GM23248 (cell line): ENCODE measurements around the gene WLS. TPM values are rescaled to one million over a fixed set of nuclear protein-coding genes. Genes with fewer than 3 reads are reported as not detected.

Experiments used
- DNase-seq: peaks from one replicate; pipeline ENCODE4 v3.0.0-alpha.2; 2015
- H2AFZ ChIP-seq: fragments of 200-600 bp; sonication (generic); 2 replicates; pipeline ENCODE4 v1.6.1; 2016; ENCODE audit warnings: antibody characterized with exemption
- H3F3A ChIP-seq: fragments of 200-600 bp; sonication (generic); 2 replicates; pipeline ENCODE4 v1.6.1; 2016; ENCODE audit warnings: mild to moderate bottlenecking, antibody characterized with exemption, mixed run types; ENCODE audit not compliant: insufficient read depth
- H3K27ac ChIP-seq: fragments of 200-600 bp; sonication (generic); 2 replicates; pipeline ENCODE4 v1.5.1; 2016; ENCODE audit warnings: mild to moderate bottlenecking
- H3K27me3 ChIP-seq: fragments of 200-600 bp; sonication (generic); replicated peaks from 2 replicates; pipeline ENCODE4 v1.6.1; 2016; ENCODE audit warnings: mild to moderate bottlenecking; ENCODE audit not compliant: insufficient read depth
- H3K36me3 ChIP-seq: fragments of 200-600 bp; sonication (generic); 2 replicates; pipeline ENCODE4 v1.6.1; 2016; ENCODE audit warnings: low read depth, mild to moderate bottlenecking
- H3K4me1 ChIP-seq: fragments of 200-600 bp; sonication (generic); 2 replicates; pipeline ENCODE4 v1.6.1; 2016; ENCODE audit warnings: mild to moderate bottlenecking; ENCODE audit not compliant: insufficient read depth
- H3K4me2 ChIP-seq: fragments of 200-600 bp; sonication (generic); one replicate; pipeline ENCODE4 v1.6.1; 2016; ENCODE audit warnings: mild to moderate bottlenecking; ENCODE audit not compliant: unreplicated experiment
- H3K4me3 ChIP-seq: fragments of 200-600 bp; sonication (generic); 2 replicates; pipeline ENCODE4 v1.5.1; 2016; ENCODE audit warnings: mild to moderate bottlenecking
- H3K79me2 ChIP-seq: fragments of 200-600 bp; sonication (generic); 2 replicates; pipeline ENCODE4 v1.6.1; 2016; ENCODE audit warnings: mild to moderate bottlenecking; ENCODE audit not compliant: insufficient read depth
- H3K9ac ChIP-seq: fragments of 200-600 bp; sonication (generic); 2 replicates; pipeline ENCODE4 v1.6.1; 2016; ENCODE audit warnings: mild to moderate bottlenecking
- H3K9me2 ChIP-seq: fragments of 200-600 bp; sonication (generic); 2 replicates; pipeline ENCODE4 v1.6.1; 2016; ENCODE audit warnings: mixed run types, mild to moderate bottlenecking, moderate library complexity; ENCODE audit not compliant: insufficient read depth
- H3K9me3 ChIP-seq: fragments of 200-600 bp; sonication (generic); one replicate; pipeline ENCODE4 v1.6.1; 2017; ENCODE audit warnings: low read depth
- H4K20me1 ChIP-seq: fragments of 200-600 bp; sonication (generic); 2 replicates; pipeline ENCODE4 v1.6.0; 2016; ENCODE audit not compliant: insufficient read depth
- EZH2 ChIP-seq: fragments of 200-600 bp; sonication (generic); IDR thresholded peaks from 2 replicates; pipeline ENCODE4 v1.6.1; 2018; ENCODE audit warnings: antibody characterized with exemption, mild to moderate bottlenecking; ENCODE audit not compliant: insufficient read depth, poor library complexity, severe bottlenecking
- EZH2phosphoT487 ChIP-seq: fragments of 200-600 bp; sonication (generic); IDR thresholded peaks from 2 replicates; pipeline ENCODE4 v1.6.1; 2018; ENCODE audit warnings: antibody characterized with exemption, moderate library complexity, mild to moderate bottlenecking, low read depth; ENCODE audit not compliant: insufficient read depth
- WGBS, 2 experiments: methylation state at CpG; one replicate each; pipeline ENCODE4 v1.1.6; 2015 to 2017; ENCODE audit warnings: low lambda C conversion rate in 2 of 2, low coverage in 1 of 2; ENCODE audit errors: missing lambda C conversion rate in 2 of 2; 5-methylcytosine and 5-hydroxymethylcytosine counted together
- in situ Hi-C: fragments of 300-500 bp; cut with MboI; formaldehyde crosslinking; loops from 2 replicates; pipeline ENCODE4 v1.15.0; 2020
- polyA plus RNA-seq: library from polyadenylated mRNA; unstranded; fragments of >200 nt; fragmentation: Nextera tagmentation; extraction: Ambion mirVana; gene quantifications from 2 replicates; pipeline ENCODE4 v1.2.1, GENCODE V29; 2016
- total RNA-seq: library from RNA; depleted of rRNA; stranded (reverse); fragments of >200 nt; shearing (Covaris generic); gene quantifications from 2 replicates; pipeline ENCODE4 v1.2.3, GENCODE V29; 2014

The WLS gene
- total and polyA plus RNA-seq, 2 experiments from 2014 or later, result 26.7 to 36.4 TPM

- Histone ChIP-seq H3K4me1 (no peaks in the 10 kb centered on the region; the same call in 1 of the 2 replicates), H3K9ac (no peak overlapping the region), H3K9me2 (no peaks in the 10 kb centered on the region), H3F3A (no peaks in the 10 kb centered on the region), H4K20me1 (no peaks in the 10 kb centered on the region), H3K4me3 (no peak overlapping the region), H3K27me3 (no peaks in the 10 kb centered on the region), H2AFZ (no peak overlapping the region), H3K9me3 (no peaks in the 10 kb centered on the region), H3K36me3 (peaks cover 6% of the 10 kb centered on the region; the same call in 1 of the 2 replicates), H3K4me2 (no peak overlapping the region), H3K79me2 (no peaks in the 10 kb centered on the region), H3K27ac (no peak overlapping the region)
- in situ Hi-C loops, result no loop called here
- no peak for DNase-seq
- WGBS, 2 experiments, result 93 to 95% methylated on average over 2 of the region's 2 CpGs
- no peak for TF ChIP-seq EZH2
- TF ChIP-seq EZH2phosphoT487, result no peak
These were observed 88.7 kb downstream of the WLS start for GRCh38 chr1:68143633-68144032.

DNA sequence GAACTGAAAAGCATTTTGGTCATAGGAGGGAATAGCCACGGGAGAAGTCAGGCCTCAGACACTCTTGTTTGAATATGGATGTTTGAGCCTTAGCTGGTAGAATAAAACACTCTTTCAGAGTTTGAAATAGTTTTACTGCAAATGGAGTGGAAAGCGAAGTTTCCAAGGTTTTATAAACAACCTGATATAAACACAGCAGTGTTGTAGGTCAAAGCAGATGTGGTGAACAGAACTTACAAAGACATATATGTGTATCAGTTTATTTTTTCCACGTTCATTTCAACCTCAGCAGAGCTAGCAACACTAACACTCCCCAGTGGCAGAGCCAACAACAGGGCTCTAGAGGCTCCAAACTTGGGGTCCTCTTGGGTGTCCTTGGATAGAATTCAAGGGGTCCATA is 89.9 kb downstream of the WLS start:
- H3K36me3 ChIP-seq, result peaks cover 6% of the 10 kb centered on the region; the same call in 1 of the 2 replicates
- no peak overlapping the region for H3K27ac ChIP-seq
- H3K4me2 ChIP-seq, result no peak overlapping the region
- WGBS, 2 experiments, result 54 to 56% methylated on average over 3 of the region's 3 CpGs
- no peak overlapping the region for H3K9ac ChIP-seq
- no peaks in the 10 kb centered on the region for H4K20me1 ChIP-seq
- in situ Hi-C loops, result no loop called here
- H3K4me3 ChIP-seq, result no peak overlapping the region
- H3F3A ChIP-seq, result no peaks in the 10 kb centered on the region
- H3K79me2 ChIP-seq, result no peaks in the 10 kb centered on the region
- H3K9me2 ChIP-seq, result no peaks in the 10 kb centered on the region
- H3K9me3 ChIP-seq, result no peaks in the 10 kb centered on the region
- H3K4me1 ChIP-seq, result no peaks in the 10 kb centered on the region; the same call in 1 of the 2 replicates
- DNase-seq, result no peak
- no peak for TF ChIP-seq EZH2phosphoT487
- no peak for TF ChIP-seq EZH2
- no peak overlapping the region for H2AFZ ChIP-seq
- H3K27me3 ChIP-seq, result no peaks in the 10 kb centered on the region

DNA sequence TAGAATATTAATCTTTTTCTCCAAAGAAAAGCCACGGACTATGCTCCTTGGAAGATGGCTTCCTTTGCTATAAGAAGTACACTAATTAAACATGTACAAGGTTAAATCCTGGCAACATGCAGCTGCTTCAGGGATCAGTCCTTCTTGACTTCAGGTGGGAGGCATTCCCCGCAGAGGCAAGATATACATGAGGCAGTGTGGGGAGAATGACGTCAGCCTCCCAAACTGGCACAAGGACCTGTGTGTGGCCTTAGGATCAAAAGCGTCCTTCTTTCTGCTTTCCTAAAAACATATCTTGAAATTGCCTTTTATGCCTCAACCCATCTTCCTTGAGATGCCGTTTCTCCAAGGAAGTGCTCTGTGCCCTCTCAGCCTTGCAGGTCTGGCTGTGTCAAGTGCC is 90.3 kb downstream of the WLS start:
- Histone ChIP-seq H3K4me1 (no peaks in the 10 kb centered on the region; the same call in 1 of the 2 replicates), H3K27ac (no peak overlapping the region), H3F3A (no peaks in the 10 kb centered on the region), H3K9me2 (no peaks in the 10 kb centered on the region), H3K79me2 (no peaks in the 10 kb centered on the region), H3K4me2 (no peak overlapping the region), H3K9ac (no peak overlapping the region), H3K4me3 (no peak overlapping the region), H3K36me3 (peaks cover 6% of the 10 kb centered on the region; the same call in 1 of the 2 replicates), H4K20me1 (no peaks in the 10 kb centered on the region), H3K9me3 (no peaks in the 10 kb centered on the region), H2AFZ (no peak overlapping the region), H3K27me3 (no peaks in the 10 kb centered on the region)
- DNase-seq, result no peak
- 81 to 83% methylated on average over 5 of the region's 5 CpGs for WGBS, 2 experiments
- in situ Hi-C loops, result no loop called here
- TF ChIP-seq EZH2 (no peak), EZH2phosphoT487 (no peak)

DNA sequence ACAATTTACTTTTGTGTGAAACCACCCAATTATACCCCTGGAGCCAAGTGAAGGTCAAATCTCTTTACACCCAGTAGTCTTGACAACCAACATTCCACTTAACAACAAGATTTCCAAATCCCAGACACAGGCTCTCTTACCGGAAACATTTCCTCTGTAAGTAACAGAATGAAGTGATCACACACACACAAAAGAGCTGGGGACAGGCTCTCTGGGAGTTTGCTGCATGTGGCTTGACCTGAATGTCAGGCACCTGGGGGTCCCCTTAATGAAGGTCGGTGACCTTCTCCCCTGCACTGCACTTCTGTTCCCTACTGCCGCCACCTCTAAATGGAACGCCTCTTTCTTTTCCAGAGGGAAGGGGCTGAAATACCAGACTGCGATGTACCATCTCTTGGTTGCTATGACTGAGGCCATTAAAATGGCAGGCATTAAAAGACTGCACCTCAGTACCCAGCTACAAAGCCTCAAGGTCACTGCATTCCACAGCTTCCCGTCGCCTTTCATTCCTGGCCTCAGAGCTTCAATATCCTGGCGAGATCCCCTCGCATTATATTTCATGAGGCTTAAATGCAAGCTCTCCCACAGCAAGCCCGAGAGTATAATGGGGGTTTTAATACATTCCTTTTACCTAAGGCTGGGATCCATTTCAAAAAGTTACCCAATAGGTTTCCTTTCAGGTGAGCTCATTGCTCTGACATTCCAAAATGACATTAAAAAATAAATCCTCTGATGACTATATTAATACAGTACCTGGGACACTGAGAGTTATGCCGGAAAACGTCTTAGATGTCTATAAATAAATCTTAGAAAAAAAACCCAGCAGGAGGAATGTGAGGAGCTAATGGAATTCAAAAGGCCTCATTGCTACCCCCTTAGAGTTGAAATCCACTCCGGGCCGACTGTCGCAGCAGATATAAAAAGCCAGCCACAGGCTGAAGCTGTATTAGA is 91.0 kb downstream of the WLS start:
- Histone ChIP-seq H3K9me2 (no peaks in the 10 kb centered on the region), H3K36me3 (peaks cover 6% of the 10 kb centered on the region; the same call in 1 of the 2 replicates), H3K9me3 (no peaks in the 10 kb centered on the region), H3K4me3 (no peak overlapping the region), H3K27me3 (no peaks in the 10 kb centered on the region), H3K27ac (no peak overlapping the region), H2AFZ (no peak overlapping the region), H3K4me2 (no peak overlapping the region), H3K79me2 (no peaks in the 10 kb centered on the region), H3K9ac (no peak overlapping the region), H3F3A (no peaks in the 10 kb centered on the region), H3K4me1 (no peaks in the 10 kb centered on the region; the same call in 1 of the 2 replicates), H4K20me1 (no peaks in the 10 kb centered on the region)
- peak; percentile 34 for DNase-seq
- TF ChIP-seq EZH2phosphoT487 (no peak), EZH2 (no peak)
- in situ Hi-C loops, result no loop called here
- 88 to 89% methylated on average over 15 of the region's 15 CpGs for WGBS, 2 experiments
